Measurements from ENCODE around the gene CLEC4G.

Gene CLEC4G

GRCh38 chr19:7715671-7716070 lies 16.2 kb downstream of the CLEC4G start:
- TF ChIP-seq CTCF (IDR thresholded peaks at IDR 0.05; ENCODE audit: low read depth, low read length): no peak
- DNase-seq (ENCODE audit: low read depth in 2 of 2): no peak
- no peak overlapping the region for H3K4me3 ChIP-seq (replicated peaks in 1 of 2; ENCODE audit: low read depth in 2 of 2, low read length in 2 of 2)

DNA sequence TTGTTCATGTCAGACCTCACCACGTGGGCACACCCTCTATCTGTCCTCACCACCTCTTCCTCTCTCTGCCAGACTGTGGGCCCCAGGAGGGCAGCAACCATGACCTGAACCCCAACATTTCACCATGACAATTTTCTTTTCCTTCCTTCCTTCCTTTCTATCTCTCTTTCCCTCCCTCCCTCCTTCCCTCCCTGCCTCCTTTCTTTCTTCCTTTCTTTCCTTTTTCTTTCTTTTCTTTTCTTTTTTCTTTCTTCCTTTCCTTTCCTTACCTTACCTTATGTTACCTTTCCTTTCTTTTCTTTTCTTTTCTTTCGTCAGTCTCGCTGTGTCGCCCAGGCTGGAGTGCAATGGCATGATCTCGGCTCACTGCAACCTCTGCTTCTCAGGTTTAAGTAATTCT lies 21.3 kb downstream of the CLEC4G start:
- DNase-seq (ENCODE audit: low read depth in 2 of 2): no peak
- no peak overlapping the region for H3K4me3 ChIP-seq (replicated peaks in 1 of 2; ENCODE audit: low read depth in 2 of 2, low read length in 2 of 2)
- no peak for TF ChIP-seq CTCF (IDR thresholded peaks at IDR 0.05; ENCODE audit: low read depth, low read length)

GRCh38 chr19:7709932-7710460 lies 21.9 kb downstream of the CLEC4G start:
- DNase-seq (ENCODE audit: low read depth in 2 of 2): no peak
- no peak for TF ChIP-seq CTCF (IDR thresholded peaks at IDR 0.05; ENCODE audit: low read depth, low read length)
- H3K4me3 ChIP-seq (replicated peaks in 1 of 2; ENCODE audit: low read depth in 2 of 2, low read length in 2 of 2): no peak overlapping the region

DNA sequence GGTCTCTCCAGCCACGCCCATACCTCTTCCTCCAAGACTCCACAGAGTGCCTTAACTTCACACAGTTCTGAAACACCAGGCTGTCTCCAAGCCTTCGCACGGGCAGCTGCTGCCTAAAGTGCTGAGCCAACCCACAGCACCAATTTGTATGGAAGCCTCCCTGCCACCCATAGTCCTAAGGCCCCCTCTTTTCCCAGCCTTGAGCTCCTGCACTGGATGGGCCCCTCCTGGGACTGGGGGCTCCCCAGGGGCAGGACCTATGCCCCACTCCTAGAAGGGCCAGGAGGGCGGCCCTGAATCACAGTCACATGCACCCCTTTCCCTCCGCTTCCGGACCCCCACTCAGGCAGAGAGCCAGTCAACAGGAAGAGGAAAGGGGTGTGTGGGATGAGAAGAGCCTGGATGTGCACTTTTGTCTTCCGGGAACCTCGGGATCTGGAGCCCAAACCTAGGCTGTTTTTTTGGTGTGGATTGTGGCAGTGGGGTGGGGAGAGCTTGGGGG lies 24.9 kb downstream of the CLEC4G start:
- H3K4me3 ChIP-seq (replicated peaks in 1 of 2; ENCODE audit: low read depth in 2 of 2, low read length in 2 of 2): no peak overlapping the region
- no peak for TF ChIP-seq CTCF (IDR thresholded peaks at IDR 0.05; ENCODE audit: low read depth, low read length)
- DNase-seq (ENCODE audit: low read depth in 2 of 2): no peak

GRCh38 chr19:7706188-7706954 lies 25.5 kb downstream of the CLEC4G start:
- DNase-seq (ENCODE audit: low read depth in 2 of 2): no peak
- no peak overlapping the region for H3K4me3 ChIP-seq (replicated peaks in 1 of 2; ENCODE audit: low read depth in 2 of 2, low read length in 2 of 2)
- TF ChIP-seq CTCF (IDR thresholded peaks at IDR 0.05; ENCODE audit: low read depth, low read length): no peak

- no peak overlapping the region for H3K4me3 ChIP-seq (replicated peaks in 1 of 2; ENCODE audit: low read depth in 2 of 2, low read length in 2 of 2)
- TF ChIP-seq CTCF (IDR thresholded peaks at IDR 0.05; ENCODE audit: low read depth, low read length): no peak
- no peak for DNase-seq (ENCODE audit: low read depth in 2 of 2)
These were observed 26.3 kb downstream of the CLEC4G start for GRCh38 chr19:7705387-7706187.

Data from cardiac fibroblast (primary cell).